ENCODE results near the gene APMAP. TPM values are rescaled to one million over a fixed set of nuclear protein-coding genes. Genes with fewer than 3 reads are reported as not detected.
"Not testable (repeated sequence)": the region's sequence is repeated elsewhere in the genome, so short reads cannot be mapped to it uniquely, and the experiment has no call there.

The APMAP gene
- total and polyA plus RNA-seq, 10 of the 15 experiments (the other 5 are each of a cell fraction or from before 2014, with no cell fraction given): 12.1 to 60.2 (median 32.7) TPM

- no peaks in the 10 kb centered on the region for H3K27me3 ChIP-seq (replicated peaks in 1 of 2; ENCODE audit: control insufficient read depth in 2 of 2, insufficient read depth in 2 of 2, low read length in 1 of 2)
- peak; percentile 12 for DNase-seq (ENCODE audit: low read depth, low spot score)
- H3K27ac ChIP-seq (ENCODE audit: control insufficient read depth, insufficient read depth): no peak within 1 kb of the TSS
- RAD21 ChIA-PET (ENCODE audit: unreplicated experiment): no interaction called here
- in situ Hi-C loops (cut with MboI): no loop called here
- H3K4me1 ChIP-seq (ENCODE audit: control insufficient read depth, insufficient read depth, low read length): 0 out of 2 replicates have a peak, but pooled peaks cover 2% of the 10 kb centered on the region
- CTCF ChIA-PET: interaction anchor here (1.5 kb wide), 1 partner anchor 18 kb away, joined by 3 read pairs; no protein-coding TSS in a partner anchor
- BruUV-seq (replicated peaks): no TSS peak
- no peaks in the 10 kb centered on the region for H3K79me2 ChIP-seq (ENCODE audit: control insufficient read depth, insufficient read depth, low read length)
- H3K36me3 ChIP-seq (ENCODE audit: control insufficient read depth in 2 of 2, insufficient read depth in 2 of 2, low read length in 1 of 2): no peaks in the 10 kb centered on the region
- H2AFZ ChIP-seq (ENCODE audit: control insufficient read depth, low read depth, low read length): no peak within 1 kb of the TSS
- no peak within 1 kb of the TSS for H3K4me3 ChIP-seq
- SMC1A ChIA-PET (ENCODE audit: uncharacterized antibody, unreplicated experiment): no interaction called here
- POLR2A ChIA-PET: no interaction called here
- no peaks in the 10 kb centered on the region for H3K9me3 ChIP-seq (replicated peaks; ENCODE audit: control insufficient read depth, insufficient read depth, low read length)
- WGBS (ENCODE audit: insufficient coverage, insufficient replicate concordance, low lambda C conversion rate, missing lambda C conversion rate): 38% methylated on average over 20 of the region's 20 CpGs
- TF ChIP-seq NFYA (IDR thresholded peaks at IDR 0.05; ENCODE audit: borderline replicate concordance, low read depth, low read length): no peak
- TF ChIP-seq RUNX3 (IDR thresholded peaks at IDR 0.05; ENCODE audit: low read length): 0 out of 2 replicates have a peak, but pooled peaks have one; percentile 16
- peak; percentile 49 for ATAC-seq
- no peak within 1 kb of the TSS for H3K9ac ChIP-seq (ENCODE audit: control insufficient read depth, insufficient read depth, low read length)
- no peaks in the 10 kb centered on the region for H4K20me1 ChIP-seq (ENCODE audit: control insufficient read depth, insufficient read depth)
- intact Hi-C loops (cut with micrococcal nuclease; ENCODE audit: unreplicated experiment): no loop called here
- no peak within 1 kb of the TSS for H3K4me2 ChIP-seq (ENCODE audit: control insufficient read depth, insufficient read depth)
- no peak for FAIRE-seq
Observed at GRCh38 chr20:24948939-24949679, 43.4 kb downstream of the APMAP start, which contains the start of gene CST7. Gene CST7 (plus strand): TSS chr20:24949269. CDS start chr20:24949506, 237 bp downstream.

GRCh38 chr20:24948396-24948938 lies 44.1 kb downstream of the APMAP start:
- in situ Hi-C loops (cut with MboI); H2AFZ ChIP-seq (ENCODE audit: control insufficient read depth, low read depth, low read length); H3K9me3 ChIP-seq (replicated peaks; ENCODE audit: control insufficient read depth, insufficient read depth, low read length); H3K9ac ChIP-seq (ENCODE audit: control insufficient read depth, insufficient read depth, low read length); RAD21 ChIA-PET (ENCODE audit: unreplicated experiment); H3K79me2 ChIP-seq (ENCODE audit: control insufficient read depth, insufficient read depth, low read length); H3K4me1 ChIP-seq (ENCODE audit: control insufficient read depth, insufficient read depth, low read length); H3K36me3 ChIP-seq (ENCODE audit: control insufficient read depth in 2 of 2, insufficient read depth in 2 of 2, low read length in 1 of 2); H3K27ac ChIP-seq (ENCODE audit: control insufficient read depth, insufficient read depth); DNase-seq (ENCODE audit: low read depth, low spot score); BruUV-seq (replicated peaks); SMC1A ChIA-PET (ENCODE audit: uncharacterized antibody, unreplicated experiment); FAIRE-seq; H3K4me3 ChIP-seq; intact Hi-C loops (cut with micrococcal nuclease; ENCODE audit: unreplicated experiment); POLR2A ChIA-PET; H3K27me3 ChIP-seq (replicated peaks in 1 of 2; ENCODE audit: control insufficient read depth in 2 of 2, insufficient read depth in 2 of 2, low read length in 1 of 2); H3K4me2 ChIP-seq (ENCODE audit: control insufficient read depth, insufficient read depth); ATAC-seq; H4K20me1 ChIP-seq (ENCODE audit: control insufficient read depth, insufficient read depth): not testable (repeated sequence)
- WGBS (ENCODE audit: insufficient coverage, insufficient replicate concordance, low lambda C conversion rate, missing lambda C conversion rate): 30% methylated on average over 3 of the region's 4 CpGs
- CTCF ChIA-PET: interaction anchor here (1.5 kb wide), 1 partner anchor 18 kb away, joined by 3 read pairs; no protein-coding TSS in a partner anchor

GRCh38 chr20:24946376-24946775 lies 46.2 kb downstream of the APMAP start:
- H3K9ac ChIP-seq (ENCODE audit: control insufficient read depth, insufficient read depth, low read length); H3K4me3 ChIP-seq; H3K36me3 ChIP-seq (ENCODE audit: control insufficient read depth in 2 of 2, insufficient read depth in 2 of 2, low read length in 1 of 2); H3K27me3 ChIP-seq (replicated peaks in 1 of 2; ENCODE audit: control insufficient read depth in 2 of 2, insufficient read depth in 2 of 2, low read length in 1 of 2); H3K4me2 ChIP-seq (ENCODE audit: control insufficient read depth, insufficient read depth); H3K9me3 ChIP-seq (replicated peaks; ENCODE audit: control insufficient read depth, insufficient read depth, low read length); POLR2A ChIA-PET; CTCF ChIA-PET; H3K4me1 ChIP-seq (ENCODE audit: control insufficient read depth, insufficient read depth, low read length); intact Hi-C loops (cut with micrococcal nuclease; ENCODE audit: unreplicated experiment); RAD21 ChIA-PET (ENCODE audit: unreplicated experiment); H3K79me2 ChIP-seq (ENCODE audit: control insufficient read depth, insufficient read depth, low read length); in situ Hi-C loops (cut with MboI); H3K27ac ChIP-seq (ENCODE audit: control insufficient read depth, insufficient read depth); DNase-seq (ENCODE audit: low read depth, low spot score); H4K20me1 ChIP-seq (ENCODE audit: control insufficient read depth, insufficient read depth); SMC1A ChIA-PET (ENCODE audit: uncharacterized antibody, unreplicated experiment); H2AFZ ChIP-seq (ENCODE audit: control insufficient read depth, low read depth, low read length); FAIRE-seq; ATAC-seq; BruUV-seq (replicated peaks): not testable (repeated sequence)
- WGBS (ENCODE audit: insufficient coverage, insufficient replicate concordance, low lambda C conversion rate, missing lambda C conversion rate): 0% methylated on average over 1 of the region's 1 CpG
